ENCODE results near the gene RXRB.

RXRB gene

GRCh38 chr6:33211666-33212422 is 11.4 kb upstream of the RXRB start:
- no peak for DNase-seq

- DNase-seq: no peak
Observed at GRCh38 chr6:33211136-33211535, 10.7 kb upstream of the RXRB start.

- no peak for DNase-seq
Observed at GRCh38 chr6:33209856-33210255, 9.4 kb upstream of the RXRB start.

GRCh38 chr6:33208091-33208967 is 7.9 kb upstream of the RXRB start, which contains the start of gene RING1:
Gene RING1 (plus strand): TSS chr6:33208500. CDS start chr6:33208823, 323 bp downstream.
- peak; percentile 42 for DNase-seq

GRCh38 chr6:33207552-33208090 is 7.2 kb upstream of the RXRB start:
- DNase-seq: no peak

GRCh38 chr6:33206864-33207551 is 6.5 kb upstream of the RXRB start:
- DNase-seq: no peak

- DNase-seq: no peak
Observed at GRCh38 chr6:33206027-33206863, 5.8 kb upstream of the RXRB start.

GRCh38 chr6:33205191-33206026 is 4.9 kb upstream of the RXRB start:
- no peak for DNase-seq

GRCh38 chr6:33204415-33205190 is 4.1 kb upstream of the RXRB start, which contains the start of gene HSD17B8:
Gene HSD17B8 (plus strand): TSS chr6:33204655. CDS start chr6:33204669, 14 bp downstream.
- DNase-seq: peak; percentile 72

- no peak for DNase-seq
Observed at GRCh38 chr6:33204165-33204414, 3.6 kb upstream of the RXRB start.

- DNase-seq: no peak
Observed at GRCh38 chr6:33203443-33204164, 3.1 kb upstream of the RXRB start.

- DNase-seq: no peak
Observed at GRCh38 chr6:33202799-33203198, 2.3 kb upstream of the RXRB start.

- DNase-seq: no peak
Observed at GRCh38 chr6:33201935-33202334, 1.5 kb upstream of the RXRB start.

- no peak for DNase-seq
Observed at GRCh38 chr6:33201147-33201545, 681 bp upstream of the RXRB start.

GRCh38 chr6:33199687-33200218 is 712 bp downstream of the RXRB start:
- peak; percentile 48 for DNase-seq

GRCh38 chr6:33198853-33199436 is 1.5 kb downstream of the RXRB start:
- DNase-seq: no peak

- DNase-seq: no peak
Observed at GRCh38 chr6:33198159-33198852, 2.2 kb downstream of the RXRB start.

- DNase-seq: peak; percentile 70
Observed at GRCh38 chr6:33197431-33198048, 2.9 kb downstream of the RXRB start.

Data from NCI-H526 treated with DMSO at 0.1 percent for 48 hours (cell line).